Measurements from ENCODE around the gene RGCC. TPM values are rescaled to one million over a fixed set of nuclear protein-coding genes. Genes with fewer than 3 reads are reported as not detected.
"Not testable (repeated sequence)": the region's sequence is repeated elsewhere in the genome, so short reads cannot be mapped to it uniquely, and the experiment has no call there.

Gene RGCC
- total RNA-seq, 1 donor from 2014 or later = not detected

- peaks cover 5% of the 10 kb centered on the region for H3K9me3 Mint-ChIP-seq (ENCODE audit: low read depth)
These were observed 29.7 kb upstream of the RGCC start for GRCh38 chr13:41427666-41428065.

GRCh38 chr13:41428155-41428554 lies 29.2 kb upstream of the RGCC start:
- Mint-ChIP-seq H3K4me3 (ENCODE audit: low read depth) (no peak overlapping the region), H3K4me1 (ENCODE audit: low read depth) (no peaks in the 10 kb centered on the region), H3K27ac (no peak overlapping the region), H3K9me3 (ENCODE audit: low read depth) (peaks cover 5% of the 10 kb centered on the region), H3K36me3 (ENCODE audit: insufficient read depth) (peaks cover 1% of the 10 kb centered on the region), H3K27me3 (peaks cover 15% of the 10 kb centered on the region)
- TF ChIP-seq CTCF (IDR thresholded peaks at IDR 0.05; ENCODE audit: unreplicated experiment) = no peak
- no peak for DNase-seq (ENCODE audit: low spot score, unreplicated experiment)

More at GRCh38 chr13:41427666-41428065, 29.7 kb upstream of the RGCC start:
- DNase-seq (ENCODE audit: low spot score, unreplicated experiment) = no peak
- no peak for TF ChIP-seq CTCF (IDR thresholded peaks at IDR 0.05; ENCODE audit: unreplicated experiment)
- H3K27me3 Mint-ChIP-seq = peaks cover 15% of the 10 kb centered on the region
- no peak overlapping the region for H3K27ac Mint-ChIP-seq
- H3K36me3 Mint-ChIP-seq (ENCODE audit: insufficient read depth) = peaks cover 1% of the 10 kb centered on the region
- no peak overlapping the region for H3K4me3 Mint-ChIP-seq (ENCODE audit: low read depth)
- H3K4me1 Mint-ChIP-seq (ENCODE audit: low read depth) = no peaks in the 10 kb centered on the region

GRCh38 chr13:41434030-41434429 lies 23.3 kb upstream of the RGCC start:
- H3K36me3 Mint-ChIP-seq (ENCODE audit: insufficient read depth); DNase-seq (ENCODE audit: low spot score, unreplicated experiment); H3K9me3 Mint-ChIP-seq (ENCODE audit: low read depth); H3K4me1 Mint-ChIP-seq (ENCODE audit: low read depth); H3K27me3 Mint-ChIP-seq; H3K27ac Mint-ChIP-seq; H3K4me3 Mint-ChIP-seq (ENCODE audit: low read depth): not testable (repeated sequence)

- no peaks in the 10 kb centered on the region for H3K4me1 Mint-ChIP-seq (ENCODE audit: low read depth)
- peaks cover 11% of the 10 kb centered on the region for H3K27me3 Mint-ChIP-seq
- no peak overlapping the region for H3K27ac Mint-ChIP-seq
- no peaks in the 10 kb centered on the region for H3K9me3 Mint-ChIP-seq (ENCODE audit: low read depth)
- DNase-seq (ENCODE audit: low spot score, unreplicated experiment) = no peak
- no peaks in the 10 kb centered on the region for H3K36me3 Mint-ChIP-seq (ENCODE audit: insufficient read depth)
- no peak for TF ChIP-seq CTCF (IDR thresholded peaks at IDR 0.05; ENCODE audit: unreplicated experiment)
- H3K4me3 Mint-ChIP-seq (ENCODE audit: low read depth) = no peak overlapping the region
These were observed 22.4 kb upstream of the RGCC start for GRCh38 chr13:41434831-41435520.

- no peak for TF ChIP-seq CTCF (IDR thresholded peaks at IDR 0.05; ENCODE audit: unreplicated experiment)
- Mint-ChIP-seq H3K27ac (no peak overlapping the region), H3K9me3 (ENCODE audit: low read depth) (no peaks in the 10 kb centered on the region), H3K36me3 (ENCODE audit: insufficient read depth) (no peaks in the 10 kb centered on the region), H3K4me1 (ENCODE audit: low read depth) (no peaks in the 10 kb centered on the region), H3K27me3 (peaks cover 11% of the 10 kb centered on the region), H3K4me3 (ENCODE audit: low read depth) (no peak overlapping the region)
- no peak for DNase-seq (ENCODE audit: low spot score, unreplicated experiment)
These were observed 13.4 kb upstream of the RGCC start for GRCh38 chr13:41443969-41444368.

GRCh38 chr13:41452462-41452861 lies 4.9 kb upstream of the RGCC start:
- DNase-seq (ENCODE audit: low spot score, unreplicated experiment) = no peak
- TF ChIP-seq CTCF (IDR thresholded peaks at IDR 0.05; ENCODE audit: unreplicated experiment) = no peak
- H3K4me1 Mint-ChIP-seq (ENCODE audit: low read depth) = no peaks in the 10 kb centered on the region
- no peak overlapping the region for H3K27ac Mint-ChIP-seq
- no peaks in the 10 kb centered on the region for H3K36me3 Mint-ChIP-seq (ENCODE audit: insufficient read depth)
- no peaks in the 10 kb centered on the region for H3K9me3 Mint-ChIP-seq (ENCODE audit: low read depth)
- peaks cover 50% of the 10 kb centered on the region for H3K27me3 Mint-ChIP-seq
- no peak overlapping the region for H3K4me3 Mint-ChIP-seq (ENCODE audit: low read depth)
